GM12878 (cell line): ENCODE results near the gene OR2L5. TPM values are rescaled to one million over a fixed set of nuclear protein-coding genes. Genes with fewer than 3 reads are reported as not detected.

ENCODE experiments used
- ATAC-seq: fragments of 200-7000 bp; cut with Tn5 transposase; 3 replicates; pipeline ENCODE4 v1.9.1; 2020; ENCODE audit warnings: mild to moderate bottlenecking, moderate library complexity
- BruUV-seq: library from RNA; stranded (reverse); fragments of 400-500 nt; replicated peaks from 2 replicates; lab custom pipeline; 2021; lab: Mats Ljungman, UMichigan
- CTCF ChIA-PET: fragments of 300-600 bp; sonication (Branson Sonifier 250); formaldehyde crosslinking; extraction: SDS; loops from one replicate; lab custom pipeline; 2021; ENCODE audit warnings: inconsistent platforms; lab: Yijun Ruan, JAX
- POLR2A ChIA-PET: fragments of 350-600 bp; formaldehyde crosslinking; extraction: SDS; loops from one replicate; lab custom pipeline; 2021; ENCODE audit warnings: inconsistent platforms; lab: Charles Lee
- RAD21 ChIA-PET: fragments of 300-600 bp; sonication (Branson Sonifier 250); formaldehyde crosslinking; loops from one replicate; lab custom pipeline; 2023; ENCODE audit warnings: antibody characterized with exemption; ENCODE audit not compliant: unreplicated experiment; lab: Charles Lee
- SMC1A ChIA-PET: fragments of 300-600 bp; sonication (Branson Sonifier 250); formaldehyde crosslinking; loops from one replicate; lab custom pipeline; 2023; ENCODE audit not compliant: unreplicated experiment, uncharacterized antibody; lab: Charles Lee
- DNase-seq: peaks from one replicate; pipeline ENCODE4 v3.0.0-alpha.2; 2011; ENCODE audit warnings: low read depth, low spot score
- FAIRE-seq: peaks from 3 replicates; lab custom pipeline; 2011; peaks lifted over from hg19 to GRCh38; lab: Jason Lieb, UNC
- H2AFZ ChIP-seq: 2 replicates; pipeline ENCODE4 v1.6.0; 2011; ENCODE audit warnings: low read depth, low read length, control low read depth; ENCODE audit not compliant: control insufficient read depth
- H3K27ac ChIP-seq: 2 replicates; pipeline ENCODE4 v1.5.1; 2011; ENCODE audit warnings: control low read depth; ENCODE audit not compliant: control insufficient read depth, insufficient read depth
- H3K27me3 ChIP-seq, 2 experiments: replicated peaks in 1 of 2; 2 replicates each; pipeline versions ENCODE4 v1.6.0 to v1.6.1; 2011; ENCODE audit warnings: low read length in 1 of 2; ENCODE audit not compliant: control insufficient read depth in 2 of 2, insufficient read depth in 2 of 2
- H3K36me3 ChIP-seq, 2 experiments: 2 replicates each; pipeline ENCODE4 v1.5.1; 2011; ENCODE audit warnings: low read length in 1 of 2; ENCODE audit not compliant: control insufficient read depth in 2 of 2, insufficient read depth in 2 of 2
- H3K4me1 ChIP-seq: 2 replicates; pipeline ENCODE4 v1.6.1; 2011; ENCODE audit warnings: mild to moderate bottlenecking, low read length, moderate library complexity, mixed read lengths; ENCODE audit not compliant: control insufficient read depth, insufficient read depth
- H3K4me2 ChIP-seq: 2 replicates; pipeline ENCODE4 v1.6.0; 2011; ENCODE audit warnings: control low read depth; ENCODE audit not compliant: control insufficient read depth, insufficient read depth
- H3K4me3 ChIP-seq: fragments of 200-600 bp; sonication (generic); 2 replicates; pipeline ENCODE4 v1.5.1; 2016
- H3K79me2 ChIP-seq: 2 replicates; pipeline ENCODE4 v1.6.0; 2011; ENCODE audit warnings: low read length; ENCODE audit not compliant: control insufficient read depth, insufficient read depth
- H3K9ac ChIP-seq: 2 replicates; pipeline ENCODE4 v1.8.0; 2011; ENCODE audit warnings: low read length, control low read depth, mixed read lengths; ENCODE audit not compliant: control insufficient read depth, insufficient read depth
- H3K9me3 ChIP-seq: replicated peaks from 3 replicates; pipeline ENCODE4 v1.5.1; 2011; ENCODE audit warnings: mild to moderate bottlenecking, low read length; ENCODE audit not compliant: control insufficient read depth, insufficient read depth
- H4K20me1 ChIP-seq: 2 replicates; pipeline ENCODE4 v1.6.0; 2011; ENCODE audit not compliant: control insufficient read depth, insufficient read depth
- ETV6 ChIP-seq, 2 experiments: fragments of 450-650 bp in 1 of 2; IDR thresholded peaks in 1 of 2; conservative IDR thresholded peaks in 1 of 2; 2 replicates each; pipeline ENCODE4 v1.6.1; 2014; ENCODE audit warnings: antibody characterized with exemption in 1 of 2, borderline replicate concordance in 1 of 2, low read depth in 1 of 2, mild to moderate bottlenecking in 1 of 2, moderate library complexity in 1 of 2
- FOXM1 ChIP-seq: IDR thresholded peaks from 2 replicates; pipeline ENCODE4 v1.6.1; 2012; ENCODE audit warnings: low read depth, mild to moderate bottlenecking, inconsistent platforms, low read length, moderate library complexity
- JUNB ChIP-seq: IDR thresholded peaks from 2 replicates; pipeline ENCODE4 v1.6.1; 2016; ENCODE audit warnings: antibody characterized with exemption, mild to moderate bottlenecking
- MEF2B ChIP-seq: fragments of 450-650 bp; IDR thresholded peaks from 2 replicates; pipeline ENCODE4 v1.6.1; 2018; ENCODE audit warnings: mild to moderate bottlenecking, moderate library complexity; ENCODE audit not compliant: partially characterized antibody, poor library complexity, severe bottlenecking
- NFIC ChIP-seq: IDR thresholded peaks from 2 replicates; pipeline ENCODE4 v1.6.1; 2012; ENCODE audit warnings: low read depth, mild to moderate bottlenecking, inconsistent platforms, low read length, moderate library complexity
- PBX3 ChIP-seq: IDR thresholded peaks from 2 replicates; pipeline ENCODE4 v1.6.1; 2011; ENCODE audit warnings: mild to moderate bottlenecking, low read depth, low read length, moderate library complexity; ENCODE audit not compliant: insufficient replicate concordance
- RCOR1 ChIP-seq: conservative IDR thresholded peaks from 2 replicates; pipeline ENCODE4 v1.6.1; 2012; ENCODE audit warnings: low read depth, low read length, improper control_type of control experiment
- TARDBP ChIP-seq: IDR thresholded peaks from 2 replicates; pipeline ENCODE4 v1.6.1; 2016; ENCODE audit warnings: borderline replicate concordance
- YY1 ChIP-seq: IDR thresholded peaks from 2 replicates; pipeline ENCODE4 v1.6.1; 2011; ENCODE audit warnings: low read depth, mild to moderate bottlenecking, low read length
- WGBS: methylation state at CpG from one replicate; pipeline ENCODE4 v1.1.6; 2016; ENCODE audit warnings: low lambda C conversion rate; ENCODE audit not compliant: insufficient replicate concordance, insufficient coverage; ENCODE audit errors: missing lambda C conversion rate; 5-methylcytosine and 5-hydroxymethylcytosine counted together
- in situ Hi-C: fragments of 300-500 bp; cut with MboI; formaldehyde crosslinking; loops from 9 replicates; pipeline ENCODE4 v1.14.3; 2018; ENCODE audit warnings: mixed read lengths
- intact Hi-C: fragments of 100-400 bp; cut with micrococcal nuclease; formaldehyde crosslinking; loops from one replicate; pipeline ENCODE4 v1.14.2; 2022; ENCODE audit not compliant: unreplicated experiment
- polyA plus RNA-seq, 11 experiments: library from polyadenylated mRNA; depleted of rRNA in 4 of 11; unstranded in 6 of 11; stranded (reverse) in 5 of 11; fragments of >200 nt; fragmentation: Nextera tagmentation in 4 of 11; fragmentation: Illumina TruSeq in 1 of 11; extraction: Ambion mirVana in 4 of 11; extraction: Trizol in 1 of 11; gene quantifications; 1 replicate in 1 of 11; 2 replicates in 10 of 11; pipeline versions ENCODE4 v1.2.1 to v1.2.3, GENCODE V29; 2011 to 2016; ENCODE audit warnings: inconsistent platforms in 2 of 11, missing spikeins in 2 of 11, low read depth in 1 of 11
- total RNA-seq, 4 experiments: library from RNA; depleted of rRNA in 3 of 4; stranded (reverse); fragments of >200 nt in 3 of 4; fragmentation: Illumina TruSeq in 1 of 4; extraction: Trizol in 1 of 4; gene quantifications; 2 replicates each; pipeline versions ENCODE4 v1.2.1 to v1.2.3, GENCODE V29; 2013 to 2021
- TF ChIP-seq, protein P1 (sequence below): fragments of 450-650 bp; IDR thresholded peaks from 2 replicates; pipeline ENCODE4 v1.6.1; 2018; ENCODE audit warnings: mild to moderate bottlenecking, low read depth, moderate library complexity; ENCODE audit not compliant: partially characterized antibody
- TF ChIP-seq, protein P2 (sequence below): fragments of 150-350 bp; IDR thresholded peaks from 2 replicates; pipeline ENCODE4 v1.6.1; 2016; ENCODE audit warnings: low read depth, low read length

Gene OR2L5
- total and polyA plus RNA-seq, 10 of the 15 experiments (the other 5 are each of a cell fraction or from before 2014, with no cell fraction given) = not detected

- TF ChIP-seq, protein P1, sequence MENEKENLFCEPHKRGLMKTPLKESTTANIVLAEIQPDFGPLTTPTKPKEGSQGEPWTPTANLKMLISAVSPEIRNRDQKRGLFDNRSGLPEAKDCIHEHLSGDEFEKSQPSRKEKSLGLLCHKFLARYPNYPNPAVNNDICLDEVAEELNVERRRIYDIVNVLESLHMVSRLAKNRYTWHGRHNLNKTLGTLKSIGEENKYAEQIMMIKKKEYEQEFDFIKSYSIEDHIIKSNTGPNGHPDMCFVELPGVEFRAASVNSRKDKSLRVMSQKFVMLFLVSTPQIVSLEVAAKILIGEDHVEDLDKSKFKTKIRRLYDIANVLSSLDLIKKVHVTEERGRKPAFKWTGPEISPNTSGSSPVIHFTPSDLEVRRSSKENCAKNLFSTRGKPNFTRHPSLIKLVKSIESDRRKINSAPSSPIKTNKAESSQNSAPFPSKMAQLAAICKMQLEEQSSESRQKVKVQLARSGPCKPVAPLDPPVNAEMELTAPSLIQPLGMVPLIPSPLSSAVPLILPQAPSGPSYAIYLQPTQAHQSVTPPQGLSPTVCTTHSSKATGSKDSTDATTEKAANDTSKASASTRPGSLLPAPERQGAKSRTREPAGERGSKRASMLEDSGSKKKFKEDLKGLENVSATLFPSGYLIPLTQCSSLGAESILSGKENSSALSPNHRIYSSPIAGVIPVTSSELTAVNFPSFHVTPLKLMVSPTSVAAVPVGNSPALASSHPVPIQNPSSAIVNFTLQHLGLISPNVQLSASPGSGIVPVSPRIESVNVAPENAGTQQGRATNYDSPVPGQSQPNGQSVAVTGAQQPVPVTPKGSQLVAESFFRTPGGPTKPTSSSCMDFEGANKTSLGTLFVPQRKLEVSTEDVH = no peak
Observed at GRCh38 chr1:248046536-248046935, 33.1 kb downstream of the OR2L5 start, which contains the start of gene OR2L3 (continued).

GRCh38 chr1:248047008-248047407, 33.5 kb downstream of the OR2L5 start:
- WGBS = 21% methylated on average over 1 of the region's 1 CpG
- ChIA-PET CTCF (no interaction called here), RAD21 (no interaction called here)
- no peak for TF ChIP-seq ETV6 (conservative IDR thresholded peaks at IDR 0.05 in 1 of 2, IDR thresholded peaks at IDR 0.05 in 1 of 2; ENCODE audit: borderline replicate concordance in 1 of 2, low read depth in 1 of 2)
- no peak for TF ChIP-seq PBX3
- TF ChIP-seq, protein P2, sequence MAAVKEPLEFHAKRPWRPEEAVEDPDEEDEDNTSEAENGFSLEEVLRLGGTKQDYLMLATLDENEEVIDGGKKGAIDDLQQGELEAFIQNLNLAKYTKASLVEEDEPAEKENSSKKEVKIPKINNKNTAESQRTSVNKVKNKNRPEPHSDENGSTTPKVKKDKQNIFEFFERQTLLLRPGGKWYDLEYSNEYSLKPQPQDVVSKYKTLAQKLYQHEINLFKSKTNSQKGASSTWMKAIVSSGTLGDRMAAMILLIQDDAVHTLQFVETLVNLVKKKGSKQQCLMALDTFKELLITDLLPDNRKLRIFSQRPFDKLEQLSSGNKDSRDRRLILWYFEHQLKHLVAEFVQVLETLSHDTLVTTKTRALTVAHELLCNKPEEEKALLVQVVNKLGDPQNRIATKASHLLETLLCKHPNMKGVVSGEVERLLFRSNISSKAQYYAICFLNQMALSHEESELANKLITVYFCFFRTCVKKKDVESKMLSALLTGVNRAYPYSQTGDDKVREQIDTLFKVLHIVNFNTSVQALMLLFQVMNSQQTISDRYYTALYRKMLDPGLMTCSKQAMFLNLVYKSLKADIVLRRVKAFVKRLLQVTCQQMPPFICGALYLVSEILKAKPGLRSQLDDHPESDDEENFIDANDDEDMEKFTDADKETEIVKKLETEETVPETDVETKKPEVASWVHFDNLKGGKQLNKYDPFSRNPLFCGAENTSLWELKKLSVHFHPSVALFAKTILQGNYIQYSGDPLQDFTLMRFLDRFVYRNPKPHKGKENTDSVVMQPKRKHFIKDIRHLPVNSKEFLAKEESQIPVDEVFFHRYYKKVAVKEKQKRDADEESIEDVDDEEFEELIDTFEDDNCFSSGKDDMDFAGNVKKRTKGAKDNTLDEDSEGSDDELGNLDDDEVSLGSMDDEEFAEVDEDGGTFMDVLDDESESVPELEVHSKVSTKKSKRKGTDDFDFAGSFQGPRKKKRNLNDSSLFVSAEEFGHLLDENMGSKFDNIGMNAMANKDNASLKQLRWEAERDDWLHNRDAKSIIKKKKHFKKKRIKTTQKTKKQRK = no peak
- TF ChIP-seq FOXM1 = no peak
- no peak for TF ChIP-seq MEF2B
- TF ChIP-seq YY1 = no peak
- no peak for TF ChIP-seq TARDBP
- no peak for TF ChIP-seq JUNB
- TF ChIP-seq RCOR1 = no peak
- no peak for TF ChIP-seq NFIC

More at GRCh38 chr1:248047008-248047407, 33.5 kb downstream of the OR2L5 start:
- POLR2A ChIA-PET = no interaction called here
- ATAC-seq = no peak
- H3K36me3 ChIP-seq = no peaks in the 10 kb centered on the region
- no peaks in the 10 kb centered on the region for H3K27me3 ChIP-seq
- no peak overlapping the region for H2AFZ ChIP-seq
- H3K9me3 ChIP-seq = no peaks in the 10 kb centered on the region
- no peak for FAIRE-seq
- no TSS peak for BruUV-seq
- no peak for DNase-seq
- H3K27ac ChIP-seq = no peak overlapping the region
- H3K9ac ChIP-seq = no peak overlapping the region
- no peak overlapping the region for H3K4me2 ChIP-seq
- H4K20me1 ChIP-seq = no peaks in the 10 kb centered on the region
- no peak overlapping the region for H3K4me3 ChIP-seq
- H3K79me2 ChIP-seq = no peaks in the 10 kb centered on the region
- no peaks in the 10 kb centered on the region for H3K4me1 ChIP-seq
- SMC1A ChIA-PET = no interaction called here
- in situ Hi-C loops (no loop called here), intact Hi-C loops (no loop called here)
